AG10803 (cell line): ENCODE data around the gene KDM2A.
A peak's percentile ranks its signal among the peaks of the same experiment; 100 is the strongest.
"Not testable (repeated sequence)": the region's sequence is repeated elsewhere in the genome, so short reads cannot be mapped to it uniquely, and the experiment has no call there.

ENCODE experiments used
- DNase-seq: peaks from one replicate; pipeline ENCODE4 v3.0.0; 2010; ENCODE audit warnings: low read depth
- H3K4me3 ChIP-seq: 2 replicates; pipeline ENCODE4 v1.5.1; 2011; ENCODE audit warnings: mild to moderate bottlenecking, low read length, control low read depth
- CTCF ChIP-seq: conservative IDR thresholded peaks from 2 replicates; pipeline ENCODE4 v1.5.1; 2011; ENCODE audit warnings: mild to moderate bottlenecking, low read length, control low read depth, inconsistent platforms

KDM2A gene

GRCh38 chr11:67194096-67194495 is 75.0 kb downstream of the KDM2A start:
- no peak overlapping the region for H3K4me3 ChIP-seq
- no peak for TF ChIP-seq CTCF
- DNase-seq: no peak

GRCh38 chr11:67195971-67196456 is 77.0 kb downstream of the KDM2A start:
- peak; percentile 92 for DNase-seq
- H3K4me3 ChIP-seq: no peak overlapping the region
- TF ChIP-seq CTCF: peak; percentile 31

- H3K4me3 ChIP-seq: no peak overlapping the region
- TF ChIP-seq CTCF: no peak
- DNase-seq: no peak
Measured at GRCh38 chr11:67197606-67198005, 78.5 kb downstream of the KDM2A start.

GRCh38 chr11:67198781-67199180 is 79.7 kb downstream of the KDM2A start:
- H3K4me3 ChIP-seq: not testable (repeated sequence)
- DNase-seq: peak; percentile 22

GRCh38 chr11:67199751-67200150 is 80.7 kb downstream of the KDM2A start:
- H3K4me3 ChIP-seq: no peak overlapping the region
- TF ChIP-seq CTCF: no peak
- no peak for DNase-seq

- H3K4me3 ChIP-seq: no peak overlapping the region
- no peak for TF ChIP-seq CTCF
- no peak for DNase-seq
Measured at GRCh38 chr11:67202028-67202427, 83.0 kb downstream of the KDM2A start.

GRCh38 chr11:67204822-67205221 is 85.8 kb downstream of the KDM2A start:
- H3K4me3 ChIP-seq: no peak overlapping the region
- TF ChIP-seq CTCF: no peak
- no peak for DNase-seq

- not testable (repeated sequence) for H3K4me3 ChIP-seq, DNase-seq
Measured at GRCh38 chr11:67209222-67209621, 90.2 kb downstream of the KDM2A start.
